ENCODE data around the gene RIN1.

The RIN1 gene

GRCh38 chr11:66367561-66368312 is 31.5 kb upstream of the RIN1 start:
- Histone ChIP-seq H3K27me3 (ENCODE audit: insufficient read depth, low read length) (peaks cover 6% of the 10 kb centered on the region), H3K36me3 (ENCODE audit: insufficient read depth, low read length) (no peaks in the 10 kb centered on the region), H2AFZ (ENCODE audit: low read length, unreplicated experiment) (no peak overlapping the region), H3K27ac (ENCODE audit: low read depth, low read length) (no peak overlapping the region), H3K4me3 (ENCODE audit: low read depth, low read length) (no peak overlapping the region), H3K79me2 (ENCODE audit: control insufficient read depth, insufficient read depth, low read length, unreplicated experiment) (no peaks in the 10 kb centered on the region), H3K4me1 (ENCODE audit: control insufficient read depth, insufficient read depth, low read length, unreplicated experiment) (peaks cover 21% of the 10 kb centered on the region)

DNA sequence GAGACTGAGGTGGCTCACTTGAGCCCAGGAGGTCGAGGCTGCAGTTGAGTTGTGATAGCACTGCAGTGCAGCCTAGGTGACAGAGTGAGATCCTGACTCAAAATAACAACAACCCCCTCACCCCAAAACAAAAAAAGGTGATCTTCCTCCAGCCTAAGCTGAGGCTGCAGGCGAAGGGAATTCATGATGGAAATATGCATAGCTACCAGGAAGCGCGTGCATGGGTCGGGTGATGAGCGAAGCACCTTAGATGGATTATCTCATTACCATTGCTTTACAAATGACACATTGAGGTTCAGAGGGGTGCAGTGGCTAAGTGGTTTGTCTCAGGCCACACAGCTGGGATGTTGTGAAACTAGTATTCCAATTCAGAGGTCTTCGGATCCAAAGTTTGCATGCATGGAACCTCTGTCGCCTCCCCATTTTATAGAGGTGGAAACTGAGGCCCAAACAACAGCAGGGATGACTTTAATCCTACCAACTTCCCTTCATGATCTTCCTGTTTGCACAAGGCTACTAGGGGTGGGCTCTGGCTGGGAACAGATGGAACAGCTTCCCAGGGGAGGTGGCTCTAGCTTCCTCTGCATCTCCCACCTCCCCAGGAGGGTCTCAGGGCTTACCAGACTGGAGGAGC is 30.7 kb upstream of the RIN1 start:
- Histone ChIP-seq H3K79me2 (ENCODE audit: control insufficient read depth, insufficient read depth, low read length, unreplicated experiment) (no peaks in the 10 kb centered on the region), H3K36me3 (ENCODE audit: insufficient read depth, low read length) (no peaks in the 10 kb centered on the region), H3K27ac (ENCODE audit: low read depth, low read length) (no peak overlapping the region)

GRCh38 chr11:66365711-66366619 is 29.7 kb upstream of the RIN1 start:
- no peaks in the 10 kb centered on the region for H3K79me2 ChIP-seq (ENCODE audit: control insufficient read depth, insufficient read depth, low read length, unreplicated experiment)
- H3K27ac ChIP-seq (ENCODE audit: low read depth, low read length): no peak overlapping the region
- H3K4me1 ChIP-seq (ENCODE audit: control insufficient read depth, insufficient read depth, low read length, unreplicated experiment): peaks cover 13% of the 10 kb centered on the region
- H3K27me3 ChIP-seq (ENCODE audit: insufficient read depth, low read length): no peaks in the 10 kb centered on the region
- H3K36me3 ChIP-seq (ENCODE audit: insufficient read depth, low read length): no peaks in the 10 kb centered on the region
- H2AFZ ChIP-seq (ENCODE audit: low read length, unreplicated experiment): no peak overlapping the region
- no peak overlapping the region for H3K4me3 ChIP-seq (ENCODE audit: low read depth, low read length)

More for the DNA sequence above, 30.7 kb upstream of the RIN1 start:
- Histone ChIP-seq H2AFZ (ENCODE audit: low read length, unreplicated experiment) (no peak overlapping the region), H3K4me1 (ENCODE audit: control insufficient read depth, insufficient read depth, low read length, unreplicated experiment) (peaks cover 15% of the 10 kb centered on the region), H3K27me3 (ENCODE audit: insufficient read depth, low read length) (no peaks in the 10 kb centered on the region), H3K4me3 (ENCODE audit: low read depth, low read length) (no peak overlapping the region)

GRCh38 chr11:66365166-66365565 is 28.9 kb upstream of the RIN1 start:
- no peaks in the 10 kb centered on the region for H3K36me3 ChIP-seq (ENCODE audit: insufficient read depth, low read length)
- H3K27ac ChIP-seq (ENCODE audit: low read depth, low read length): no peak overlapping the region
- no peak overlapping the region for H2AFZ ChIP-seq (ENCODE audit: low read length, unreplicated experiment)
- peaks cover 7% of the 10 kb centered on the region for H3K4me1 ChIP-seq (ENCODE audit: control insufficient read depth, insufficient read depth, low read length, unreplicated experiment)
- H3K27me3 ChIP-seq (ENCODE audit: insufficient read depth, low read length): no peaks in the 10 kb centered on the region
- no peaks in the 10 kb centered on the region for H3K79me2 ChIP-seq (ENCODE audit: control insufficient read depth, insufficient read depth, low read length, unreplicated experiment)
- no peak overlapping the region for H3K4me3 ChIP-seq (ENCODE audit: low read depth, low read length)

DNA sequence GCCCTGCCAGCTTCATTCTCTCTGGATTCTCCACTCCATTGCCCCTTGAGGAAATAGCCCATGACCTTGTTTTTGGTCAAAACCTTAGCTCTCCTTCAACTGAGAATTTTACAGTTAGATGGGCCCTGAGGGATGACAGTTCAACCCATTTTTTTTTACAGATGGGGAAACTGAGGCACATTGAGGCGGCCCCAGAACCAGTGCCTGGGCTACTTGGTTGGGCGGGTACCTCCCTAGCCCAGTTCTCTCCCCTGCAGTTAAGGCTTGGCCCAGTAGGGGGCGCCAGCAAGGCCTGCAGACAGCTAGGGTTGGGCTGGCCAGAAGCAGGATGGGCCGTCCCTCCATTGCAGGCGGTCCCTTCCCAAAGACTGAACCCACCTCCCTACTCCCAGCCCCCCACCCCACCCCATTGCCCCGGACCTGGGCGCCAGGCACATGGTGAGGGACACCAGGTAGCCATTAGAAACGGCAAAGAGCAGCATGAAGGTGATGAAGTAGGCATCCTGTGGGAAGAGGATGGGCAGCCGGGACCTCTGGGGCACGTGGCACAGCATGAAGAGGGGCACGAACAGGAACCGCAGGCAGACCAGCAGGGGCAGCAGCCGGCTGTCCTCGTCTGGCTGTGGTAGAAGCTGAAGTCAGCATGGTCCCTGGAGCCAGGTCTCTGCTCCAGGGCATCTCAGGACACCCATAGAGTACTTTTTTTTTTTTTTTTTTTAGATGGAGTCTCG is 27.7 kb upstream of the RIN1 start:
- Histone ChIP-seq H3K36me3 (ENCODE audit: insufficient read depth, low read length) (no peaks in the 10 kb centered on the region), H3K4me3 (ENCODE audit: low read depth, low read length) (no peak overlapping the region), H3K27me3 (ENCODE audit: insufficient read depth, low read length) (no peaks in the 10 kb centered on the region), H3K27ac (ENCODE audit: low read depth, low read length) (no peak overlapping the region), H3K4me1 (ENCODE audit: control insufficient read depth, insufficient read depth, low read length, unreplicated experiment) (no peaks in the 10 kb centered on the region), H3K79me2 (ENCODE audit: control insufficient read depth, insufficient read depth, low read length, unreplicated experiment) (no peaks in the 10 kb centered on the region), H2AFZ (ENCODE audit: low read length, unreplicated experiment) (no peak overlapping the region)

GRCh38 chr11:66363187-66363601 is 27.0 kb upstream of the RIN1 start:
- Histone ChIP-seq H3K27ac (ENCODE audit: low read depth, low read length) (no peak overlapping the region), H3K36me3 (ENCODE audit: insufficient read depth, low read length) (no peaks in the 10 kb centered on the region), H3K4me3 (ENCODE audit: low read depth, low read length) (no peak overlapping the region), H2AFZ (ENCODE audit: low read length, unreplicated experiment) (no peak overlapping the region), H3K27me3 (ENCODE audit: insufficient read depth, low read length) (no peaks in the 10 kb centered on the region), H3K79me2 (ENCODE audit: control insufficient read depth, insufficient read depth, low read length, unreplicated experiment) (no peaks in the 10 kb centered on the region), H3K4me1 (ENCODE audit: control insufficient read depth, insufficient read depth, low read length, unreplicated experiment) (no peaks in the 10 kb centered on the region)

DNA sequence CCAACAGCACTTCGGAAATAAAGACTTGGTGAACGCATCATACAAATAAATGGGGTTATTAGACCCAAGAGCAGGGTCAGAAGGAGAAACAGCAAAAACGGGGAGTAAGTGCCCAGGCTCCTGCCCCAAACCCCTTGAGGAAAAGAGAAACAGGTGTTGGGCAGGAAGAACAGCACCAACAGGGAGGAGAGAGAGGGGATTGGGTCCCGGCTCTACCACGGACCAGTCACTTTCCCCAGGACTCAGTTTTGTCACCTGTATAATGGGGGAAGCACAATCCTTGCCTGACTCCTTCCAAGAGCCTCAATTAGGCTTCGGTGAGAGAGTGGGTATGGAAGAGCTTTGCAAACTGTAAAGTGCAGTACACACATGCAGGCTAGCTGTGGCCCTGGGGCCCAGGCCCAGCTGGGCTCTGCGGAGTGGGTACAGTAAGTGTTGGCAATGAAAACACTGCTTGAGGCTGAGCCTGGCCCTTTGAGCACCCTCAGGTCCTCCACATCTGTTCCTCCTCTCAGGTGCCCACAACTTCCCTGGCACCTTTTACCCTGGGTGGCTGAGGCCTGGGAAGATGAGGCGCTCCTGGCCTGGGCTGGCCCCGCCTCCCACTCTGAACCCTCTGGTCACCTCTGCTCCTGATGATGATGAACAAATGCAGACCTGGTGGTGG is 26.4 kb upstream of the RIN1 start:
- Histone ChIP-seq H3K36me3 (ENCODE audit: insufficient read depth, low read length) (no peaks in the 10 kb centered on the region), H3K4me3 (ENCODE audit: low read depth, low read length) (no peak overlapping the region), H2AFZ (ENCODE audit: low read length, unreplicated experiment) (no peak overlapping the region), H3K27me3 (ENCODE audit: insufficient read depth, low read length) (no peaks in the 10 kb centered on the region), H3K79me2 (ENCODE audit: control insufficient read depth, insufficient read depth, low read length, unreplicated experiment) (no peaks in the 10 kb centered on the region), H3K27ac (ENCODE audit: low read depth, low read length) (no peak overlapping the region), H3K4me1 (ENCODE audit: control insufficient read depth, insufficient read depth, low read length, unreplicated experiment) (no peaks in the 10 kb centered on the region)

- Histone ChIP-seq H3K36me3 (ENCODE audit: insufficient read depth, low read length) (no peaks in the 10 kb centered on the region), H3K4me1 (ENCODE audit: control insufficient read depth, insufficient read depth, low read length, unreplicated experiment) (no peaks in the 10 kb centered on the region), H3K27ac (ENCODE audit: low read depth, low read length) (no peak overlapping the region), H2AFZ (ENCODE audit: low read length, unreplicated experiment) (no peak overlapping the region), H3K79me2 (ENCODE audit: control insufficient read depth, insufficient read depth, low read length, unreplicated experiment) (no peaks in the 10 kb centered on the region), H3K27me3 (ENCODE audit: insufficient read depth, low read length) (no peaks in the 10 kb centered on the region), H3K4me3 (ENCODE audit: low read depth, low read length) (no peak overlapping the region)
Observed at GRCh38 chr11:66361502-66361941, 25.3 kb upstream of the RIN1 start.

DNA sequence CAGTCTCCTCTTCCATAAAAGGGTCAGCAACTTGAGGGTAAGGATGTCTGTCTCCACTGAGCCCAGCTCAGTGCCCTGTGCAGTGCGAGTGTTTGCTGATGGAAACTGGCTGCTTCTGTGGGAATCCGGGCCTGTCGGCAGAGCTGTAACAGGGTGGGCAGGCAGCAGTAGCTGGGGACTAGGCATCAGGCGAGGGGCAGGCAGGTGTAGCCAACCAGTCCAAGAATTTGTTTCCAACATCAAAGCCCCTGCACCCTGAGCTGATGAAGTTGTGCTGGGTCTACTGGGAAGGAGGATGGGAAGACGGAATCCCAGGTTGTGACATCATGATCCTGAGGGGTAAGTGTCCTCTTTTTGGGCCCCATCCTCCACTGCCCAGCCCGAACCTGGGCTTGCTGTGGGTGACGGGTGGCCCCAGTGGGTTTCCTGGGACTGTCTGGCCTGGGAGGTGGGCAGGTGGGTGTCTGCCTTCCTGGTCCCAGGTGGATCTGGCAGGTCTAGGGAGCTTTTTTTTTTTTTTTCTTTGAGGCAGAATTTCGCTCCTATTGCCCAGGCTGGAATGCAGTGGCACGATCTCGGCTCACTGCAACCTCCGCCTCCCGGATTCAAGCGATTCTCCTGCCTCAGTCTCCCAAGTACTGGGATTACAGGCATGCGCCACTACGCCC is 24.3 kb upstream of the RIN1 start:
- no peak overlapping the region for H3K27ac ChIP-seq (ENCODE audit: low read depth, low read length)

More for the DNA sequence above, 24.3 kb upstream of the RIN1 start:
- no peak overlapping the region for H2AFZ ChIP-seq (ENCODE audit: low read length, unreplicated experiment)
- no peaks in the 10 kb centered on the region for H3K27me3 ChIP-seq (ENCODE audit: insufficient read depth, low read length)
- no peaks in the 10 kb centered on the region for H3K36me3 ChIP-seq (ENCODE audit: insufficient read depth, low read length)
- no peaks in the 10 kb centered on the region for H3K4me1 ChIP-seq (ENCODE audit: control insufficient read depth, insufficient read depth, low read length, unreplicated experiment)
- H3K79me2 ChIP-seq (ENCODE audit: control insufficient read depth, insufficient read depth, low read length, unreplicated experiment): no peaks in the 10 kb centered on the region
- no peak overlapping the region for H3K4me3 ChIP-seq (ENCODE audit: low read depth, low read length)
